Osteocyte (in vitro differentiated cells): Measurements from ENCODE around the gene PTPRZ1. TPM values are rescaled to one million over a fixed set of nuclear protein-coding genes. Genes with fewer than 3 reads are reported as not detected.

Experiments used
- DNase-seq: peaks from one replicate; pipeline ENCODE4 v3.0.0; 2021; ENCODE audit warnings: mixed read lengths; ENCODE audit not compliant: unreplicated experiment; ENCODE audit errors: extremely low spot score
- H3K27ac Mint-ChIP-seq: one replicate; pipeline ENCODE4 v1.8.0; 2021; ENCODE audit warnings: mild to moderate bottlenecking, mixed read lengths; ENCODE audit not compliant: unreplicated experiment
- H3K27me3 Mint-ChIP-seq: one replicate; pipeline ENCODE4 v1.8.0; 2021; ENCODE audit warnings: mixed read lengths; ENCODE audit not compliant: unreplicated experiment
- H3K36me3 Mint-ChIP-seq: one replicate; pipeline ENCODE4 v1.8.0; 2021; ENCODE audit warnings: mixed read lengths; ENCODE audit not compliant: unreplicated experiment
- H3K4me1 Mint-ChIP-seq: one replicate; pipeline ENCODE4 v1.8.0; 2021; ENCODE audit warnings: mixed read lengths; ENCODE audit not compliant: unreplicated experiment
- H3K4me3 Mint-ChIP-seq: one replicate; pipeline ENCODE4 v1.8.0; 2021; ENCODE audit warnings: mild to moderate bottlenecking, moderate library complexity, mixed read lengths; ENCODE audit not compliant: unreplicated experiment
- H3K9me3 Mint-ChIP-seq: one replicate; pipeline ENCODE4 v1.8.0; 2021; ENCODE audit warnings: mixed read lengths; ENCODE audit not compliant: unreplicated experiment
- CTCF ChIP-seq: fragments of 200-600 bp; sonication (generic); IDR thresholded peaks from 2 replicates; pipeline ENCODE4 v1.5.0; 2021; ENCODE audit warnings: antibody characterized with exemption, mild to moderate bottlenecking, moderate library complexity
- long read RNA-seq: library from polyadenylated mRNA; unstranded; transcript quantifications from one replicate; pipeline ENCODE4 v2.0.0, GENCODE V29; 2021
- total RNA-seq: library from RNA; stranded (reverse); gene quantifications from 2 replicates; pipeline ENCODE4 v1.2.1, GENCODE V29; 2021

Gene PTPRZ1
- total RNA-seq = 0.38 TPM in 1 of 2 replicates, not detected in the other
- long read RNA-seq = 0 reads

- no peak for TF ChIP-seq CTCF
- Mint-ChIP-seq H3K27me3 (peaks cover 80% of the 10 kb centered on the region), H3K27ac (no peak within 1 kb of the TSS), H3K36me3 (no peaks in the 10 kb centered on the region), H3K4me3 (peak within 1 kb of the TSS; percentile 85), H3K4me1 (peaks cover 12% of the 10 kb centered on the region), H3K9me3 (no peaks in the 10 kb centered on the region)
- DNase-seq = peak; percentile 82
These were observed at the start of gene PTPRZ1 for GRCh38 chr7:121872831-121873288. Gene PTPRZ1 (plus strand): TSS chr7:121873161. CDS start chr7:121873500, 339 bp downstream.

GRCh38 chr7:121824276-121824675, 48.7 kb upstream of the PTPRZ1 start:
- H3K27me3 Mint-ChIP-seq = peaks cover 7% of the 10 kb centered on the region
- no peak overlapping the region for H3K4me3 Mint-ChIP-seq
- no peaks in the 10 kb centered on the region for H3K9me3 Mint-ChIP-seq
- H3K27ac Mint-ChIP-seq = no peak overlapping the region
- no peaks in the 10 kb centered on the region for H3K4me1 Mint-ChIP-seq
- no peak for DNase-seq
- no peaks in the 10 kb centered on the region for H3K36me3 Mint-ChIP-seq
- TF ChIP-seq CTCF = no peak

- DNase-seq = no peak
- no peak for TF ChIP-seq CTCF
- H3K36me3 Mint-ChIP-seq = no peaks in the 10 kb centered on the region
- H3K27me3 Mint-ChIP-seq = peaks cover 15% of the 10 kb centered on the region
- no peak overlapping the region for H3K4me3 Mint-ChIP-seq
- H3K9me3 Mint-ChIP-seq = no peaks in the 10 kb centered on the region
- no peaks in the 10 kb centered on the region for H3K4me1 Mint-ChIP-seq
- H3K27ac Mint-ChIP-seq = no peak overlapping the region
These were observed 41.6 kb upstream of the PTPRZ1 start for GRCh38 chr7:121831351-121831750.

- H3K4me1 Mint-ChIP-seq = no peaks in the 10 kb centered on the region
- no peak for TF ChIP-seq CTCF
- H3K4me3 Mint-ChIP-seq = no peak overlapping the region
- H3K27me3 Mint-ChIP-seq = peaks cover 18% of the 10 kb centered on the region
- DNase-seq = no peak
- no peak overlapping the region for H3K27ac Mint-ChIP-seq
- H3K36me3 Mint-ChIP-seq = no peaks in the 10 kb centered on the region
- H3K9me3 Mint-ChIP-seq = no peaks in the 10 kb centered on the region
These were observed 41.2 kb upstream of the PTPRZ1 start for GRCh38 chr7:121831801-121832200.

GRCh38 chr7:121832347-121832746, 40.6 kb upstream of the PTPRZ1 start:
- H3K4me1 Mint-ChIP-seq = no peaks in the 10 kb centered on the region
- TF ChIP-seq CTCF = no peak
- H3K27ac Mint-ChIP-seq = no peak overlapping the region
- DNase-seq = no peak
- peaks cover 20% of the 10 kb centered on the region for H3K27me3 Mint-ChIP-seq
- no peaks in the 10 kb centered on the region for H3K9me3 Mint-ChIP-seq
- no peaks in the 10 kb centered on the region for H3K36me3 Mint-ChIP-seq
- H3K4me3 Mint-ChIP-seq = no peak overlapping the region
